Measurements from ENCODE around the gene TRIM40.

Gene TRIM40

GRCh38 chr6:30150671-30151395, 14.9 kb downstream of the TRIM40 start:
- no peak for FAIRE-seq

DNA sequence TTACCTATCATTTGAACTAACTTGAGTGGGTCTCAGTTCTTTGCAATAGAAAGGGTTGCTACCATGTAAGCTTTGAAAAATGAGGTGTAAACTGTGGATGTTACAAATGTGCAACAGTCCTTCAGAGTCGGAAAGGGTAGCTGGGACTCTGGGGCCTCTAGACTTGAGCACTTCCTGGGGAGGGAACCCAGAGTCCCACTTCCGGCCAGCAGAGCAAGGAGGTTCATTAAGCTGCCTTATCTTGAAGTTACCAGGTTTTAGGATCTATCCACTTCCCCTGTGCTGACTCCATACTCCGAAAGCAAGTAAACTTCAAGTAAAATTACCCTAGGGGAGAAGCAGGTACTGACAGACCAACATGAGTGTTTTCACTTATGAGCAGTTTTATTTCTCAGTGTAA, 15.6 kb downstream of the TRIM40 start:
- no peak for FAIRE-seq

DNA sequence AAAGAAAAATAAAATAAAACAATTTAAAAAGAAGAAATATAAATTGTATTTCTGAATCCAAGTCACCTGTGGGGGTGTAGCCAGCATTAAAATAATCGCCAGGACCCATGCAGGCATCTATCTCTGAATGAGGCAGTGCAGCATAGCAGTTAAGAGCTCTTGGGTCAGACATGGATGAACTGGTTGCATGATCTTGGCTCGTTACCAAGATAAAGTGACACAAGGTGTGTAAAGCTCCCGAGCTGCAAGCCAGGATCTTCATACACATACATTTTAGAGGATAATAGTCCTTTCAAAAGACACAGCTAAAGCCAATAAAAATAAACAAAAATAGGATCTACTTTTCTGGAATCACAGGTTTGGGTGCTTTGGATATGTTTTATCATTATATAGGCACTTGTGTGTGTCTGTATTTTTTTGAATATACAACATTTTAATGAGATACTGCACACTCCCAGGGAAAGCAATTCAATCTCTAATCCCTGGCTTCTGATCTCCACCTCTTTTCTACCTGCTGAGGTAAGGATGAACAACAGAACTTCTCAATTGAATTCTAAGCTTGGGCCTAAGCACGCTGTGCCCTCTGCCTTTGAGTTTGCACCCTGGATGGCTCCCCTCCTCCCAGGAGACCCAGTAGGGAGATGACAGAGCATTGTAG, 16.2 kb downstream of the TRIM40 start:
- no peak for FAIRE-seq

GRCh38 chr6:30152910-30153610, 17.1 kb downstream of the TRIM40 start:
- no peak for FAIRE-seq

DNA sequence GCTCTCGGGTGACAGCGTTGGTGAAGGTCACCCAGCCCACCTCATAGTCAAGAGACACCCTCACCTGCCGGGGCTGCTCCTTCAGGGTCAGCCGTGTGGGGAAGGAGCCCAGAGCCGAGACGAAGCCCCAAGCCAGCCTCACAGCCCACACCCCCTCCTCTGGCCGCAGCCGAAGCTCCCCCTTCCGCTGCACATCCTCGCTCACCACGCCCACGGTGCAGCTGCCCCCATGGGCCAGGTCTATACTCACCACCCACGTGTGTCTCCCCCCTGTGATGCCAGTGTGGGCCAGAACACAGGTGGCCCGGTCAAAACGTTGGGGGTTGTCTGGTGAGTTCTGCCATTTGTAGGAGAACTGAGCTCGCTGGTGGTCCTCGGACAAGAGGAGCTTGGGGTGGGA, 18.1 kb downstream of the TRIM40 start:
- FAIRE-seq, result no peak

GRCh38 chr6:30154709-30155519, 19.0 kb downstream of the TRIM40 start:
- no peak for FAIRE-seq

GRCh38 chr6:30155520-30156261, 19.8 kb downstream of the TRIM40 start:
- FAIRE-seq, result no peak

GRCh38 chr6:30156262-30156599, 20.3 kb downstream of the TRIM40 start:
- no peak for FAIRE-seq

GRCh38 chr6:30156774-30157173, 20.8 kb downstream of the TRIM40 start:
- no peak for FAIRE-seq

DNA sequence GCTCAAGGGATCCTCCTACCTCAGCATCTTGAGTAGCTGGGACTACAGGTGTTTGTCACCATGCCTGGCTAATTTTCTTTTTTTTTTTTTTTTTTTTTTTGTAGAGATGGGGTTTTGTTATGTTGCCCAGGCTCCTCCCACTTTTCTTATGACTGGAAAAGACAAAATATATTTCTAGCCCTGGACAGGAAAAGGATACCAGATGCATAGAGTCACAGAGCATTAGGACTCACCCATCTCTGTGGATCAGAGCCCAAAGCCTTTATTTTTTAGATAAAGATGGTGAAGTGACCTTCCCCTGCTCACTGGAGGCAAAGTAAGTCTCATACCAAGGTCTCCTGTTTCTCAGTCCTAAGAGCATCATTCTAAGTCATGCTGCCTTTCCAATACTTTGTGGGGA, 21.6 kb downstream of the TRIM40 start:
- no peak for FAIRE-seq

DNA sequence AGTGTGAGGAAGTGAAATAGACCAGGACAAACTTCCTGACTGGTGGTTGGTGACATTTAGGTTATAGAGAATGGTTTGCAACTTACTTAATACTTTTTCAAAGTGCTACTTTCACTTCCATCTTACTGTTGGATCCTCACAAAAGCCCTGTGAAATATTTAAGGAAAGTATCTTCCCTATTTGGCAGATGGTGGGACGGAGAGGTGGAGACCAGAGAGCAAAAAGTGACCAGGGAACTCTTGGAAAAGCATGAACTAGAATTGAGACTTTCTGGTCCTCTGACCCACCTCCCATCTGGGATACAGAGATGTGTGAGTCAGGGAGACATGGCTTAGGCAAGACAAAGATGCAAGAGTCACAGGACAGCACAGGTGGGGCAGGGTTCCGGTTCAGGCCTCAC, 22.1 kb downstream of the TRIM40 start:
- FAIRE-seq, result no peak

DNA sequence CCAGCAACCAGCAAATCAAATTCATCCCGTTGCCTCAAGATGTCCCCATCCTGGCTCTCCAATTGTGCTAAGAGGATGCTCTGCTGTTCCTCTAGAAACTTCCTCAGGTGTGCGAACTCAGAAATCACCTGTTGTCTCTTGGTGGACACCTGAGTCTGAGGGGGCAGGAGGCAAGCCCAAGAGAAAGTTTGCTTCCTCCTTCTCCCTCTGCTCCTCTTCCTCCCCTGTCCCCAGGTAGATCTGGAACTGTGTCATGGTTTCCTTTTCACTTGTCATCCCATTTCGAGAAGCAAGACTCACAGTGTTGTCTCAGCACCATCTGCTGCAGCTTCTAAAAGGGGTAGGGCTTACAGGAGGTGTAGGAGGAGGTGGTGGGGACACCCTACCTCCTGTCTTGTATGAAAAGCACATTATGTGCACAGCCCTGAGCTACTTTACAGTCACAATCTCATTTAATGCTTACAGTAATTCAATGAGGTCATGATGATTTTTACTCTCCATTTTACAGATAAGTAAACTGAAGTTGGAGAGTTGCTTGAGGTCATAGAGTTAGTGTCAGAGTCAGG, 22.6 kb downstream of the TRIM40 start:
- no peak for FAIRE-seq

- FAIRE-seq, result no peak
Observed at GRCh38 chr6:30160008-30160784, 24.3 kb downstream of the TRIM40 start.

GRCh38 chr6:30160785-30161531, 25.0 kb downstream of the TRIM40 start, which contains the start of gene TRIM10:
TSS of gene TRIM10 (minus strand) at chr6:30161211. CDS start at chr6:30160858, 353 bp downstream.
- FAIRE-seq, result no peak

DNA sequence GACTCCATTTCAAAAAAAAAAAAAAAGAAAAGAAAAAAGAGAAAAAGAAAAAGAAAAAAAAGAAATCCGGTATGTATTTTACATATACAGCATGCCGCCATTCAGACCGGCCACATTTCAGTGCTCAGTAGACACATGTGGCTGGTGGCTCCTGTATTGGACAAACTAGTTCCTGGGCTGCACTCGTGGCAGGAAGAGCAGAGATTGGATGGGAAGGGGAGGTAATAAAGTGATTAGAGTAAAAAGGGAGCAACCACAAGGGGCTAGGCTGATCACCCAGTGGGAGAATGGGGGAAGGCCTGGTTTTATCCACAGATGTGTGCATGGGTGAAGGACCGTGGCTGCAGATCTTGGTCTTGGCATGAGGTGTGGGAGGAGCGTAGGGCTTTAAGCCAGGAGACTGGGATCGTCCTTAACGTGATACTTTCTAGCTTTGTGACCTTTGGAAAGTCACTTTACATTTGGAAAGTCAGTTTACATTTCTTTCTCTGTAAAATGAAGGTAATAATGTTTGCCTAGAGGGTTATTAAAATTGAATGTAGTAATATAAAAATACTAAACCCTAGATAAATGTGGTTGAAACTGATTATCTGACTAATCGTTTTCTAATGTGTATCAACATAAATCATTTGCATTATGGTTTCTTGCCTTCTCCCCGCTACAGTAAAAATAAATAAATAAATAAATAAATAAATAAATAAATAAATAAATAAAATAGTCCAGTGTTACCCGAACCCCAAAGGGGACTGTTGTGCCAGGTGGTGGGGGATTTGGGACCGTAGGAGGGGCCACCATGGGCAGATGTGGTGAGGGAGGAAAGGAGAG, 26.5 kb downstream of the TRIM40 start:
- FAIRE-seq, result no peak

- no peak for FAIRE-seq
Observed at GRCh38 chr6:30163090-30163917, 27.4 kb downstream of the TRIM40 start, which contains the start of gene TRIM15. TSS of gene TRIM15 (plus strand) at chr6:30163546. CDS start at chr6:30163685, 139 bp downstream.

- no peak for FAIRE-seq
Observed at GRCh38 chr6:30163918-30164654, 28.1 kb downstream of the TRIM40 start.

DNA sequence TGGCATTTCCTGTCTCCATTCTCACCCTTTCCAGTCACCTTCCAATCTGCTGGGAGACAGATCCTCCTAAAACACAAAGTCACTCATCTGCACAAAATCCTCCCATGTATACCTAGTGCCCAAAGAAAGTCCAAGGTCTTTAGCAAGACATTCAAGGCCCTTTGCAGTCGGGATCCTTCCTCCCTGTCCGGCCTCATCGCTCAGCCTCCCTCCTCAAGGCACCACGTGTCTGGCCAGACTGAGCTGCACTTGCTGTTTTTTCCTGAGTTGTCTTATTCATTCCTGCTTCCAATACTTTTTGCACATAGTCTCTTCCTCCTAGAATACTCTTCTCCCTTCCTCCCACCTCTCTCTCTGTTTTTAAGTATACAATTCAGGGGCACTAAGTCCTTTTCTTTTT, 28.8 kb downstream of the TRIM40 start:
- no peak for FAIRE-seq

Data from G401.6 (cell line).